Epithelial cell of proximal tubule (primary cell): ENCODE results near the gene CACNA2D1. TPM values are rescaled to one million over a fixed set of nuclear protein-coding genes. Genes with fewer than 3 reads are reported as not detected.

ENCODE experiments used
- DNase-seq: peaks from one replicate; pipeline ENCODE4 v3.0.0-alpha.2; 2011; ENCODE audit warnings: low read depth
- H3K4me3 ChIP-seq: 2 replicates; pipeline ENCODE4 v1.5.1; 2011; ENCODE audit warnings: low read depth, mild to moderate bottlenecking, low read length
- total RNA-seq: library from RNA; depleted of rRNA; stranded (reverse); fragments of >200 nt; gene quantifications from 2 replicates; pipeline ENCODE4 v1.2.3, GENCODE V29; 2015
- TF ChIP-seq, protein P1 (sequence below): conservative IDR thresholded peaks from 2 replicates; pipeline ENCODE4 v1.5.1; 2012; ENCODE audit warnings: low read depth, mild to moderate bottlenecking, low read length

The CACNA2D1 gene
- total RNA-seq, 1 donor from 2014 or later = 6.1 TPM

DNA sequence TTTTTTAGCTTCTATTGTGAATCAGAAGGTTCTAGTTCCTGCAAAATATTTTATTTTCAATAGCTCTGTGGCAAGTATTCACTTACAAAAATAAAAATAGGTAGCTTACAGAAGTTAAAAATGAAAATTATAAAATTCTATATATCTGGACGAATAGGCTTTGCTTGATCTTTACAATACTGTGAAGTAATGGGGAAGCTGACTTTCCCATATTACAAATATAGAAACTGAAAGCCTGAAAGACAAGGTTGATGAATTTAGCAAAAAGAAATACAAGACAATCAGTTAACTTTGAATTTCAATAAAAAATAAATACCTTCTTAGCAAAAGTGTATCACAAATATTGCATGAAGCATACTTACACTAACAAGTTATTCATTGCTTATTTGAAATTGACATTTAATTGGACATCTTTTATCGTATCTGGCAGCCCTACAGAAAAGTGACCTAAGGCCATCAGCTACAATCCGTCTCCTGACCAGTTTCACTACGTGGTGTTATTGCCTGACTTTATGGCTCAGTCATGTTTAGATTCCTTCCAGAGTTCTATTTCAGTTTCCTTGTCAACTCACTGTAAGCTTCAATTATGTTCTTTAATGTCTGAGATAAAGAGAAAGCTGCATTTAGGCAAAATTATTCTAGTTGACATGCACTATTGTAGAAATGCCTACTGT is 363.2 kb downstream of the CACNA2D1 start:
- no peak for DNase-seq
- TF ChIP-seq, protein P1, sequence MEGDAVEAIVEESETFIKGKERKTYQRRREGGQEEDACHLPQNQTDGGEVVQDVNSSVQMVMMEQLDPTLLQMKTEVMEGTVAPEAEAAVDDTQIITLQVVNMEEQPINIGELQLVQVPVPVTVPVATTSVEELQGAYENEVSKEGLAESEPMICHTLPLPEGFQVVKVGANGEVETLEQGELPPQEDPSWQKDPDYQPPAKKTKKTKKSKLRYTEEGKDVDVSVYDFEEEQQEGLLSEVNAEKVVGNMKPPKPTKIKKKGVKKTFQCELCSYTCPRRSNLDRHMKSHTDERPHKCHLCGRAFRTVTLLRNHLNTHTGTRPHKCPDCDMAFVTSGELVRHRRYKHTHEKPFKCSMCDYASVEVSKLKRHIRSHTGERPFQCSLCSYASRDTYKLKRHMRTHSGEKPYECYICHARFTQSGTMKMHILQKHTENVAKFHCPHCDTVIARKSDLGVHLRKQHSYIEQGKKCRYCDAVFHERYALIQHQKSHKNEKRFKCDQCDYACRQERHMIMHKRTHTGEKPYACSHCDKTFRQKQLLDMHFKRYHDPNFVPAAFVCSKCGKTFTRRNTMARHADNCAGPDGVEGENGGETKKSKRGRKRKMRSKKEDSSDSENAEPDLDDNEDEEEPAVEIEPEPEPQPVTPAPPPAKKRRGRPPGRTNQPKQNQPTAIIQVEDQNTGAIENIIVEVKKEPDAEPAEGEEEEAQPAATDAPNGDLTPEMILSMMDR = no peak
- H3K4me3 ChIP-seq = no peak overlapping the region

- TF ChIP-seq, protein P1 = no peak
- H3K4me3 ChIP-seq = no peak overlapping the region
Measured at GRCh38 chr7:82079527-82079926, 364.1 kb downstream of the CACNA2D1 start.

DNA sequence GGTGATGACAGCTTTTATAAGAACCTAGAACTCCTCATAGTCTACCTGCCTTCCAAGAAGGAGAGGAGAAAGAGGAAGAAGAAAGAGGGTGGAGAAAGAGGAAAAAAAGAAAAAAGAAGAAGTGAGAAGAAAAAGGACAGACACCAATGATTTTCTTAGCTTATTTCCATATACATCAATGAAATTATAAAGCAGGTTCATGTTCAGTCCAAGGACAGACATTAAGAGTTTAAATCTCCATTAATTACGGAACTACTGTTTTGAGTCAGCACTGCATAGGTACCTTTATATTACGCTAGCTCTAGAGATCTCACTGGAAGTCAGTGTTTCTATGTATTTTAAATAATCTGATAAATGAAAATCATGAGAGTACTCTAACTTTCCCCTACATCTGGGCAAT is 364.8 kb downstream of the CACNA2D1 start:
- H3K4me3 ChIP-seq = no peak overlapping the region
- TF ChIP-seq, protein P1 = no peak
- DNase-seq = no peak

More at GRCh38 chr7:82079527-82079926, 364.1 kb downstream of the CACNA2D1 start:
- no peak for DNase-seq

DNA sequence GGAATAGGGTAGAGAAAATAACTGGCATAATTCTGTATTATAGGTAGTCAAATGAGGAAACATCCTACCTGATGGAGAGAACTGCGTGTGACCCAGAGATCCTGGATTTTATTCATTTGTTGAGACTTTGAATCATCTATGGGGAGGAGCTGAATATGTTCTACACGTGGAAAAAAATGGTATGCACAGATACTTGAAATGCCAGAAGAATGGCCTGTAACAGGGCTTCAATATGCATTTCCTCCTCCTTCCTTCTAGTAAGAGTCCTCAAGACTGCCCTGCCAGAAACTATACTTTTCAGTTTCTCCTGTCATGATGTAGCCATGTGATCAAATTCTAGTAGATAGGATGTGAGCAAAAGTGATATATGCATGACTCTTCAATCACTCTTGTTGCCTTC is 372.1 kb downstream of the CACNA2D1 start:
- TF ChIP-seq, protein P1 = no peak
- no peak for DNase-seq
- no peak overlapping the region for H3K4me3 ChIP-seq

DNA sequence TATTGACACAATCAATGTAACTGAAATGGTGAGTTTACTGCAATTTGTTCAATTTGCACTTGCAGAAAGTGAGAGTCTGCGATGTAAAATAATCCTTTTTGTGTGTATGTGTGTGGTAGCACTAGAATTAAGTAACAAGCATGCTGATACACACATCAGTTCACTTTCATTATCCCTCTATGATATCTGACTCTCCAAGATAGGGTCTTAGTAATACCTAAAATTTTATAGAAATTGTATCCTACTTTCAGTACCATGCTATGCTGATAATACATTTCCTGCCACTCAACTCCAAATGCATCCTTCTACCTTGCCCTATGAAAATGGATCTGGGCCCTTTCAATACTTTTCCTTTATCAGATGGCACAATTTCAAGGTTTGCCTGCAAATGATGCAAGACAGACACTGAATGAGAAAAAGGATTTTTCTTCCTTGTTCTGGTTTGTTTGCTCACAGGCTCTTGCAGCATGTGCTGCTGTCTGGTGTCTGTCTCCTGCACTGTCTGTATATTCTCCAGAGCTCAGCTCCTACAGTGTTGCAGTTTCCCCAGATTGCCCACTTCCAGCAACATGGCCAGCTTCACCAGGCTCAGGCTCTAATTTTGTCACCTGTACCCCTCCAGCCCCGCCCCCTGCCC is 375.8 kb downstream of the CACNA2D1 start:
- TF ChIP-seq, protein P1 = no peak
- DNase-seq = no peak
- no peak overlapping the region for H3K4me3 ChIP-seq

- DNase-seq = no peak
- no peak overlapping the region for H3K4me3 ChIP-seq
- TF ChIP-seq, protein P1 = no peak
Measured at GRCh38 chr7:82057476-82057875, 386.1 kb downstream of the CACNA2D1 start.

DNA sequence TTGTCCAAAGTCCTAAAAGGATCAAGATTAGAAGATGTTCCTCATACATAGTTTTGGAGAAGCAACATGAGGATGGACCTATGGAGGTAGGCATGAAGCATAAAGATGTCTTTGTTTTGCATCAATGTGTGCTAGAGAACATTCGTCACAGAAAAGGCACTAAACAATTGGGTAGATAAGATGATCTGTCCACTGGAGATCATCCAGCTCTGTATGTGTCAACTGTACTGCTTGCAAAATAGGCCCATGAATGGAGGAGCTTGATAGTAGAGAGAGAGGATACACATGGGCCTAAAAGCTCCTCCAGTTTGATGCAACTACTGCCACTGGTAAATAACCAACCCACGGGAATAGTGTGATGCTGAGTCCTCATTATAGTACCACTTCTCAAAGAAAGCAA is 387.3 kb downstream of the CACNA2D1 start:
- no peak for DNase-seq
- TF ChIP-seq, protein P1 = no peak
- no peak overlapping the region for H3K4me3 ChIP-seq
